ENCODE measurements around the gene RBP3. TPM values are rescaled to one million over a fixed set of nuclear protein-coding genes. Genes with fewer than 3 reads are reported as not detected.

RBP3 gene
- total RNA-seq, 1 donor = not detected

- TF ChIP-seq CTCF (IDR thresholded peaks at IDR 0.05; ENCODE audit: insufficient read depth, low read length) = no peak
- H3K4me3 ChIP-seq (ENCODE audit: low read depth, low read length) = no peak overlapping the region
- DNase-seq (ENCODE audit: low read depth) = no peak
Observed at GRCh38 chr10:47329855-47330254, 18.3 kb upstream of the RBP3 start.

- no peak for DNase-seq (ENCODE audit: low read depth)
Observed at GRCh38 chr10:47330366-47330765, 17.8 kb upstream of the RBP3 start.

GRCh38 chr10:47330804-47331203, 17.4 kb upstream of the RBP3 start:
- TF ChIP-seq CTCF (IDR thresholded peaks at IDR 0.05; ENCODE audit: insufficient read depth, low read length) = no peak
- no peak overlapping the region for H3K4me3 ChIP-seq (ENCODE audit: low read depth, low read length)
- DNase-seq (ENCODE audit: low read depth) = no peak

More at GRCh38 chr10:47330366-47330765, 17.8 kb upstream of the RBP3 start:
- no peak for TF ChIP-seq CTCF (IDR thresholded peaks at IDR 0.05; ENCODE audit: insufficient read depth, low read length)
- H3K4me3 ChIP-seq (ENCODE audit: low read depth, low read length) = no peak overlapping the region

- H3K4me3 ChIP-seq (ENCODE audit: low read depth, low read length) = no peak overlapping the region
- DNase-seq (ENCODE audit: low read depth) = no peak
- TF ChIP-seq CTCF (IDR thresholded peaks at IDR 0.05; ENCODE audit: insufficient read depth, low read length) = no peak
Observed at GRCh38 chr10:47331491-47331890, 16.7 kb upstream of the RBP3 start.

GRCh38 chr10:47331954-47332353, 16.2 kb upstream of the RBP3 start:
- TF ChIP-seq CTCF (IDR thresholded peaks at IDR 0.05; ENCODE audit: insufficient read depth, low read length) = no peak
- DNase-seq (ENCODE audit: low read depth) = no peak
- H3K4me3 ChIP-seq (ENCODE audit: low read depth, low read length) = no peak overlapping the region

GRCh38 chr10:47332371-47332770, 15.8 kb upstream of the RBP3 start:
- DNase-seq (ENCODE audit: low read depth) = no peak
- no peak overlapping the region for H3K4me3 ChIP-seq (ENCODE audit: low read depth, low read length)
- TF ChIP-seq CTCF (IDR thresholded peaks at IDR 0.05; ENCODE audit: insufficient read depth, low read length) = no peak

- TF ChIP-seq CTCF (IDR thresholded peaks at IDR 0.05; ENCODE audit: insufficient read depth, low read length) = no peak
- H3K4me3 ChIP-seq (ENCODE audit: low read depth, low read length) = no peak overlapping the region
- DNase-seq (ENCODE audit: low read depth) = no peak
Observed at GRCh38 chr10:47332946-47333345, 15.2 kb upstream of the RBP3 start.
